HG02623 (cell line): Measurements from ENCODE around the gene SDCCAG8.

Experiments used
- ATAC-seq: cut with Tn5 transposase; IDR thresholded peaks from one replicate; pipeline ENCODE4 v1.9.1; 2021; ENCODE audit warnings: moderate library complexity; ENCODE audit not compliant: unreplicated experiment

SDCCAG8 gene

DNA sequence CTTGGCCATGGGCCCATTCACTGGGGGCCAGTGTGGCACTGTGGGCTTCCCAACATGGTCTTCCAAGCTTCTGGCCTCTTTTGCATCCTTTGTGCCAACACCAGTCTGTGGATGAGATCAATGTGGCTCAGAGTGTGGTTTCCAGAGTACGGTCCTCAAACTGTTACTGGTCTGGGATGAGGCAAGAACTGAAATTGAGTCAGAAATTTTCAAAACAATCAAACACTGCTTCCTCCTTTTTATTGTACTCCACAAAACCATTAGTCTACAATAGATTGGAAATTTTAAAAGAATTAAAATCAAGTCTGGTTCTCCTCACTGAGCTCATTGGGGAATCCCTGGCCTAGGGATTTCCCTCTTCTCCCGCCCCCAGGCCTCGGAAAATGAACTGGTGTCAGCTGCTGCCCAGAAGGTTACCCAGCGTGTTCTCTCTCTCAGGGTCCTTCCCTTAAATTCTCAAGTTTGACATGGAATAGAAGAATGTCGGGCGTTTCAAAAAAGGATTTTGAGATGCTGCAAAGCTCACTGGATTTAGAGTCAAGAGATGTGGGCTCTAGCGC, 222.0 kb downstream of the SDCCAG8 start:
- no peak for ATAC-seq

DNA sequence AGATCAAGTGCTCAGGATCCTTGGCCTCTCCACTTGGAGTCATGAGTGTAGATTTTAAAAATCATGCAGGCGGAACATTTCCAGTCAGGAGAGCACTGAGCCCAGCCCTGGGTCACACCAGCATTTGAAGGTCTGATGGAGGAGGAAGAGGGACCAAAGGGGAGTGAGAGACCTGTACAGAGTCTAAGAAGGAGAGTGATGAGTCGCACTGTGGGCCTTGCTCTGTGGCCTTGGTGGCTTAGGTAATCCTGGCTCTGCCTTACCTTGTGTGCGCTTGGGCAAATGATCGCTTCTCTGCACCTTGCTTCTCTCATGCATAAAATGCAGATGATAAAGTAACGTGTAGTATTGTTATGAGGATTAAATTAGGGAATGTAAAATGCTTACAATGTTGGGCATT, 225.3 kb downstream of the SDCCAG8 start:
- no peak for ATAC-seq

DNA sequence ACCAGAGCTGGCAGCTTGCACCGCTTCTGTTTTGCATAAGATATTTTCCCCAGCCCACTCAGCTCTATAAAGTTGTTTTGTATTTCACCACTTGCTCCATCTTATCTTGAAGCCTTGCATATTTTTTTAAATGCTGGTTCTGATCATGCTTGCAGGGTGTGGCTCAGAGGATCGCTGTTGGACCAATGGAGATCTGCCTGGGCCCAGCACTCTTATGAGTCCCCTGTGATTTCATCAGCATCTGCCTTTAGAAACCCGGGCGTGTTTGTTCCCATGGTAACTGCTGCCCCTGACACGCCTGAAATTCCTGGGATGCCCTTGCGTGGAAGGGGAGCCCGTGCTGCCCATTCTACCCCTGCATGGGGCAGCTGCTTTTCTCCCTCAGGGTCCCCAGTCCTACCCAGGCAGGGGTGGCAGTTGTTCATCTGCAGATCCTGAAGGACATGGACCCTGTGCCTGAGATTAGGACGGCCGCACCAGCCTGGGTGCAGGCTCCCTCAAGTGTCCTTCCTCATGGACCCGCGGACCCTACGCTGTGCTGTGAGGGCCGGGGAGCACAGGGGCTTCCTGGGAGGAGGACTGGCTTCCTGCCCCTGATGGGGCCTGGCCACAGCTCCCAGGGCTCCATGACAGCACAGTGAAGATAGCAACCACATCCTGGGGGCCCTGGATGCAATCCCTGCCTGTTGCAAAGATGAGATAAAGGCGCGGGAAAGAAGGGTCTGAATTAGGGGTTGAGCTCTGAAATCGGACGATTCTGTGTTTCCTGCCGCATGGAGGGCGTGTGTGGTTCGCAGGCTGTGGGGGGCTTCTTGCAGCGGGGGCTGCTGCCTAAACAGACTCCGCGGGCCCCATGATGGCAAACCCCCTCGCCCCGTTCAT, 226.5 kb downstream of the SDCCAG8 start:
- ATAC-seq, result no peak

DNA sequence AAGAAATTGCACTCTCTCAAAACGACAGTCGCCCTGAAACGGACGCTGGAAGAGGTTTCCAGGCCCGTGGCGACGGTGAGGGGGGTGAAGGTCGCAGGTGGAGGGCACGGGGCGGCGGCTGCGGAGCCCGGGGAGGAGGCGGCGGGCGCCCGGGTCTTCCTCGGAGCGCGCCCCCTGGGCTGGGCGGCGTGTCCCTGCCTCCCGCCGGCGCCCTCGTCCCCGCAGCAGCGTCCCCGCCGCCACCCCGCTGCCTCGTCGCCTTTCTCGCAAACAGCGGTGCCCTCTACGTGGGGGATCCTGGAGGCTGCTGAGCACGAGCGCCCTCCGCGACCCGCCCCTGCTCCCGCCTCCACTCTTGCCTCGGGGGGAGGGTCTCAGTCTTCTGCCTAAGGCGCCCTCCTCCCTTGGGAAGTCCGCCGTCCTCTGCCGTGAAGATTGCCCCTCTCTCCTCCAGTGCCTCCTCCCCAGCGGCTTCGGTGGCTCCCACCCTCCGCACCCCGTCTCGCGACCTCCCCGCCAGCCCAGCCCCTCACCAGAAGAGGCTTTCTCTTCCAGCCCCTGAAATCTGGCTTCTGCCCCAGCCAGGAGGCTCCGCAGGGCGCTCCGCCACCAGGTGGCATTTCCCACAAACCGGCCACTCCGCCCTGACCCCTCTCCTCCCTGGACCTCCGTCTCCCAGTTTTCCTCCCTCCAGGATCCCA, 227.4 kb downstream of the SDCCAG8 start:
- ATAC-seq, result no peak

DNA sequence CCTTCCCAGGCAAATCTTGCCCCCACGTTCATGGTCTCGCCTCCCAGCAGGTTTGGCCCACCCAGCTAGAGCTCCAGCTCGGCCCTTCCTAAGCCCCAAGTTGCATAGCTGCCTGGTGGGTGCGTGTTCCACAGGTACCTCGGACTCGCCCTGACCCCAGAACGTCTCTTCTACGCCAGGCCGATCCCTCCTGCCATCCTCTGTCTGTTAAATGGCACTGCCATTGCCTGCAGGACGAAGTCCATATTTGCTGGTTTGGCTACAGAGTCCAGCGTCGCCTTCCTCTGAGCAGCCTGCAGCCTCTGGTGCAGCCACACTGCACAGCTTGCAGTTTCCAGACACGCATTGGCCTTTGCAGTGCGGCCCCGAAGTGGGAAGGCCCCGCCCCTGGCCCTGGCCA, 228.1 kb downstream of the SDCCAG8 start:
- no peak for ATAC-seq

DNA sequence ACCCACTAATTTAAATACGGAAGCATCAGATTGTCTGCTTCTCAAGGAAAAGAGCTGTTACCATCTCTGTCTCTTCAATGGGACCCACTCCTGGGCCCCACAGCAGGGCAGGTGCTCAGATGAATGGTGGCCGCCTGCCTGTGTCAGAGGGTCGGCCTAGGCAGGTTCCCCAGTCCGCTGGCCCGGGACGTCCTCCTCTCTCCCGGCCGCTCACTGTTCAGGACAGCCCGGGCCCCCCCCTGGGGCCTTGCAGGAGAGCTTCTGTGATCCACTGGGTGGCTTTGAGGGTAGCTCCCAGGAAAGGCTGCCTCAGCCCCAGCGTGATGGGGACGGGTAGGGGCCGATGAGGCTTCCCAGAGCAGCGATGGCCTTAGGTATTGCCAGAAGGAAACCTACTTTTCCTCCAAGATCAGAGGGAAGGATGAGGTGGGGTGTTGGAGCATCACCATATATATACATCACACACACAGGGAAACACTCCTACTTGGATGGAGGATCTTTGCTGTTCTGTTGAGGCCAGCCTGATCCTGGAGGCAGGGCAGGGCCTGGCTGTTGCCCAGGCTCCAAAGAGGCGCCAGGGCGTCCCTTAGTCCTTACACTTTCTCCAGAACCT, 231.3 kb downstream of the SDCCAG8 start:
- ATAC-seq, result no peak

DNA sequence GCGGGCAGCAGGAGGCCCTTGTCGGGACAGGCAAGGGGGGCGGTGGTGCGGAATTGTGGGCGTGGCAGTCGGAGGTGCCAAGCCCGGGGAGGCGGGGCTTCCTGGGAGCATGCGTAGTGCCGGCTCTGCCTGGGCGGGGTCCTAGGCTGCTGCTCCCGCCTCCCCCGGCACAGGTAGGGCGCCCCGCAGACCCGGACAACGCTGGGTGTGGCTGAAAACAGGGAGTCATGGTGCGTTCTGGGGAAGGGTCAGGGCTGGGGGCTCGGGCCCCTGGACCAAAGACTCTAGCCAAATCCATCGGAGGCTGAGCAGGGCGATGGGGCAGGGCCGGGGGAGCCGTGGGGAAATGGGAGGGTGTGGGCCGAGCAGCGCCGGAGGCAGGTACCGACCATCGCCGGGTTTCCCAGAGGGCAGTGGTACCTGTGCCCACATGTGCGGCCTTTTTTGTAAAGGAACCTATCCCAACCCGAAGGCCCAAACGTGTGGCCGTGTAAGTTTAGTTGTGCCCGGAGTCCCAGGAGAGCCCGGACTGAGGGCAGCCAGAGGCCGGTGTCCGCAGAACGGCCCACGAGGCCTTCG, 231.9 kb downstream of the SDCCAG8 start:
- ATAC-seq, result no peak

DNA sequence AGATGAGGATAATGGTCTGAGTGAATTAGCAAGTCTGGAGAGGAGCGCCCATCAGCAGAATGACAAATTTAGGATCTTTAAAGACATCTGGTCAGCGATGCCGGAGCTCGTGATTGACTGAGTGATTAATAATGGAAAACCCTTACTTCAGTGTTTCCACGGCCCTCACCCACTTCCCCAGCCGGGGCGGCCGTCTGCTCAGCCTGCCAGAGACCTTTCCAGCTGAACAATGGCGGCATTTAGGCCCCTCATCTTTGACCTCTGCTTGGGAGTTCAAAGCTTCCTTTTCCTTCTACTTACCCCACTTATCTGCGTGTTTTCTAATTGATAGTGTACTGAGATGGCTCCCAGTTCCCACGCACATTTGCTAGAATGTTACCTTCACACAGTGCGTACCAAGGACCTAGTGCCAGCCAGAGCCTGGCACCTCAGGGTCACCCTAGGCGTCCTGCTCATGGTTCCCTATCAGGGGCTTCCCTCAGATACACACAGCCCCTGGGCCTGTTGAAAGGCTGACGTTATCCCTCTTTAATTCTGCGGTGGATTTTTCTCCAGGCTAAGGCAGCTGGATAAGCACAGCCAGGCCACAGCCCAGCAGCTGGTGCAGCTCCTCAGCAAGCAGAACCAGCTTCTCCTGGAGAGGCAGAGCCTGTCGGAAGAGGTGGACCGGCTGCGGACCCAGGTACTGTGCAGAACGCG, 232.8 kb downstream of the SDCCAG8 start:
- ATAC-seq, result no peak

DNA sequence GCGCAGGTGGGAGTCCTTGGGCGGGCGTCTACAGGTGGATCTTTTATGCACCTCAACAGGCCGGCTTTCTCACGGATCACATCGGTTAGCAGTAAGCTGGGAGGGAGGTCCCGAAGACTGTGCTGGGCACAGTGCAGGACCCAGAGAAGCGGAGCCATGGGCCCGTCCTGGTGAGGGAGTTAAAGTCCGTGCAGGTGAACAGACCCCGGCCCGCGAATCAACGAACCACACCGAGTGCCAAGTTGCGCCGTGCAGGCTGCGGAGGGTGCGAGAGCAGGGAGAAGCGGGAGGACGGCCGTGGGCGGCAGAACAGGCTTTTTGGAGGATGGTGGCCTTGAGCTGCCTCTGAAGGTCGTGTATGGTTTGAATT, 233.3 kb downstream of the SDCCAG8 start:
- no peak for ATAC-seq

DNA sequence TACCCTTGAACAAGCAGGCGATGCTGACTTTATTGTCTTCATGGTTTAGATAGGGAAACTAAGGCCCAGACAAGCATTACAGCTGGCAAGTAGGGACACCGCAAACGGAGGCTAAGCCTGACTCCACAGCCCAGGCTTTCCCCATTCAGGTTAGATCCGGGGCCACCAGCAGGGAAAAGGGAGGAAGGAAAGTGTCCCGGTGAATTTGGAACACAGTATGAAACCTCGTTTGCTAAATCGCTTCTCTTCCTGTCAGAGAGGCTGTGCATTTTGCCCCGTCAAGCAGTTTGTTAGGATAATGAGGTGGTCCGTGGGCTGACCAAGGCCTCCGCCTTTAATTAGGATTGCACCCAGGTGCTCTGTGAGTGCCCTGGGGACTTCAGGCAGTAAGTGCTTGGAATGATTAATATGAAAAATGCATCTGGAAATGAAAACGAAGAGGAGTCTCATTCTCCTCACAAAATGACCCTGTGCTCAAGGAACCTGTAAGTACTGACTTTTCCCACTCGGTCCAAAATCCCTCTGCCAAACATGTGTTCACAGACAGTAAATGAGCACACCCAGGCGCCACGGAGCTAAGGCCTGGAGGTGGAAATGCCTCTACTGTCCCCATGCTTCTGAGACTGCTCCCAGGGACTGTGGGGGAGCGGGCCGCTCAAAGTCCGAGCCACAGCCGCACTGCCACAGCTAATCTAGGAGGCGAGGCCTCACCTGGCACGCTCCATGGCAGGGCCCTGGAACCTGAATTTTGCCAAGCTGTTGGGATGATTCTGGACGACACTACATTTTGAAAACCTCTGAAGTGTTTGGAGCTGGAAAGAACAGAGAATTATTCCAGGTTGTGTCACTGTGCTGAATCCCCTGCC, 234.1 kb downstream of the SDCCAG8 start:
- no peak for ATAC-seq

DNA sequence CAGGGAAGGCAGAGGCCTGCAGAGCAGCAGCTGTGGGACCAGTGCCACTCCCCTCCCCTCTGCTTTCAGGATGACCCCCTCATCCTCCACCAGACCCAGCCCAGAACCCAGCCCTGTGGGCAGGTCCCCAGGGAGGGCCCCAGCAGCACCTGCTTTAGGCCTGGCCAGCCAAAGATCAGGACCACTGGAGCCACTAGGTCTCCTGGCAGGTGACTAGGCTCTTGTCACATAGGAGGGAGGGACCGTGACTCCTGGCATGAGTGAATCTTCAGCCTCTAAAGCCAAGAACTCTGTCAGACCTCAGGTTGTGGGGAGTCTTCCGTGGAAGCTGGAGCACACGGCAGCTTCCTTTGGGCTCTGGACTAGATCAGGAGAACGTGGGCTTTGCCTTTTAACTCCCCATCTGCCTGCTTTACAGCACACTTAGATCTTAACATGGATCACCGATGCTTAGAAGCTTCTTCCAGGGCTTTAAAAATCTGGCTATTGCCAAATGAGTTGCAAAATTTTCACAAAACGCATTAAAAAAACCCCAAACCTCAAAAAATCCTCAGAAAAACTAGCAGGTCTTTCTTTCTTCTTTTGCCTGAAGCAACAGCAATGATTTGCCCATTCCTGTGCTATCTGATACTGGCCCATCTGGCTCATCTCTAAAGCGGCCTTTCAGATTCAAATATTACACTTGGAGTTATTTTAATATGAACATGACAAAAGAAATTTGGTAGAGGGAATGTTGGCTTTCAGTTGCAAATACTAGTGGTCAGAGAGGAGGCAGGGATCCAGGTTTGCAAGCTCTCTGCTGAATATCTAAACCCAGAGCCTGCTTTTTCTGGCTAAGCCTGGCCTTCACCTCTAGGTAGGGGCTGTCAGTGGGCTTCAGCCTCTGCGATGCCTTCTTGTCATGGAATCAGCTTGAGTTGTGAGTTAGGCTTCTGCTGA, 235.2 kb downstream of the SDCCAG8 start:
- no peak for ATAC-seq

DNA sequence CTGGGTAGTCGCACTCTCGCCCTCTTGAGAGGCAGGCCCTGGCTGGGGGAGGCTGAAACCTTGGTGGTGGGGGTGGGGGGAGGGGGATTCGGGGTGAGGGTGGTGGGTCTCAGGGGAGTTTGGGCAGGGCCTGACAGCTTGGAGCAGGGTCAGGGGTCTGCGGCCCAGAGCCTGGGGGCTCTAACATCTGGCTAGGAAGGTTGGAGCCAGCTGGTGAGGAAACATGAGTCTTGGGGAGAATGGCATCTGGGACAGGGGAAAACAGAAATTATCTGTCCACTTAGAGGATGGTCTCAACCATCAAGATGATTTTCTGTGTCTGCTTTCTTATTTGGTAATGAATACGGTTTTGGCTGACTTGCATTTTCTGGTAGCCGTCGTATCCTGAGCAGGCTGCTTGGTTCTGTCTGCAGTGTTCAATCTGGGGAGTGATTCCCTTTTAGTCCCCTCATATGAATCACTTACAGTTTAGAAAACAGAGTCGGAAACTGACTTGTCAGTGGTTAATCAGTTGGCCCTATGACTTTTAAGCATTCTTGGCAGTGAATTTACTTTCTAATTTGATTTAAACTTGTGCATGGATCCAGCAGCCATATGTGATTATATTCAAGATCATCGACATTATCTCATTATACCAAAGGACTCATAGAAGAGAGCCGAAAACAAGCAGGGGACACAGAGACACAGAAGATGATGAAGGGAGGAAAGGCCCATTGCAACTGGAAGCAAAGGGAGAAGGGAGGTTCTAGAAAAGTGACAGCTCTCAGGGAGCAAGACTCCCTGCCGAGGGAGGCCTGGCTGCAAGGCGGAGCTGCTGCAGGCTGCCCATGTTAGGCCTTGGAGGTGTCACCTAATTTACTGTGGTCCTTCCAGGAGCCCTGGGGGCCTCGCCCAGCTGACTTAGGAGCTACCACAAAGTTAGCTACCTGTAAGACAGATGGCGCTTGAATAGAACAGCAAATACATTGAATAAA, 237.6 kb downstream of the SDCCAG8 start:
- no peak for ATAC-seq

DNA sequence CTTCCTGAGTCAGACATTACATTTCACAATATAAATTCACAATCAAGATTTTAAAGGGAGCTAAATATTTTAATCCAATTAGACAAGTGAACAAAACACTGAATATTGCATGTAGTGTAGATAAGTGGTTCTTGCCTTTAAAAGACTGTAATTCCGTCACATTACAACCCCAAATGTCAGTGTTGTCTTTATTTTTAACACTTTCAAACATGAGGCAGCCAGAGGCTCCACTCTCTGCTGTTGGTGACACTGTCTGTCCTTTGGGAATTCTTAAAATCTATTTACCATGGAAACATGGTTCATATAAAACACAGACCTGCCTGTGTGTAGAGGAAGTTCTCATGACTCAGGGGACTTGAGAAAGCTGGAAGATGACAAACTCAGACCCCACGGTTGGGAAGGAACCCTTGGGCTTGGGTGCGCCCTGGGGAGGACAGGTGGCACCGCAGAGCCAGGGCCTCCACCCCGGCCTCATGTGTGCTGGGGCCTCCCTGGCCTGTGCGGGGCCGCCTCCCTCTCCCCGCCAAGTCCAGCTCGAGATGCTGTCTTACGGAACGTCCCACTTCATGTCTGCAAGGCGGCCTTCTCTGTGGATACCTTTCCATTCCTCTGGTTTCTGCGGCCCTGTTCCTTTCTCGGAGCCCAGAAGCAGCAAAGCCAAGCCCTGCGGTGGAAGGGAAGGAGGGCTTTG, 239.0 kb downstream of the SDCCAG8 start:
- ATAC-seq, result no peak

DNA sequence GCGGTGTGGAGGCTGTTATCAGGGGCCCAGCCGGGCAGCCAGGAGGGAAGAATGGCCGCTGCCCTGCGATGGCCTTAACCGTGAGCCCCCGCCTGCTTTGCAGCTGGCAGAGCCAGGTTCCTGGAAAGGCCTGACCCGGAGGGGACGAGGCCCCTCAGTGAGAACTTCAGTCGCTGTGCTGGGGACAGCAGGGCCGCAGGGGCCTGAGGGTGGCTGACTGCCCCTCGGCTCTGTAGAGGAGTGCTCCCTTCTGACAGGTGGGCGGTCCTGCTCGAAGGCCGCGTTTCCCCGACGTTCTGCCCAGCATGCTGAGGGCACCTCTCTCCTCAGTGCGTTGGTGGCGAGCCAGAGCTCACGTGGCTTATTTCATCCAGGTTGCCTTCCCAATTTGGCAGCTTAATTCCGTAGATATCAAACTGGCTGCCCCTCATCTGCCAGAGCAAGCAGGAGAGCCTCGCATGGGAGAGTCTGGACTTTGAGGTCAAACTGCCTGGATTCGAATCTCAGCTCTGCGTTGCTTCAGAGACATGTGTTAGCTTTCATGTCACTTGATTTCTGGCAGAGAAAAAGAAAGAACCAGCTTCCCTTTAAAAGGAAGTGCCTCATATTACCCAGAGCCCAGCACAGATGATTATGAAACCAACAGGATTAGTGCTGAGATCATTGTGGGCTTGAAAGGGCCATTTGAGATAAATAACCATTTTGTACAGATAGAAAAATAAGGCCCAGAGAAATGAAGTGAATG, 239.8 kb downstream of the SDCCAG8 start:
- no peak for ATAC-seq

DNA sequence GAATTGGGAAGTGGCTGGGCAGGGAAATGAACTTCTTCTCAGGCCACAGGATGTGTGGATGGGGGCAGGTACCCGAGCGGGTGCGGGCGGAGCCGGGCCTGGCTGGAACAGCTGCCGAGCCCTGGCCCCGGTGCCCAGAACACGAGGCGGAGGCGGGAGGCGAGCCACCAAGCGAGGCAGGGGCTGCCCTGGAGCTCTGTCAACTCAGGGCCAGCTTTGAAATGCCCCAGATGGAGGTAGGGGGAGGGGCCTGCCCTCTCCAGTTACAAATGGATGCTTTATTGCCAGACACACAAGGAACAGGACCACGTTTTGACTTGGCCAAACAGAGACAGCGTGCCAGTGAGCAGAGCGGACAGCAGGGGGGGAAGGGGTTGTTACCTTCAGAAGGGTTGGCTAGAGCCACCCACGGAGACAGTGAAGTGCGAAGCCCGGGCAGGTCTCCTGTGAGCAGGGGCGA, 240.4 kb downstream of the SDCCAG8 start:
- no peak for ATAC-seq

DNA sequence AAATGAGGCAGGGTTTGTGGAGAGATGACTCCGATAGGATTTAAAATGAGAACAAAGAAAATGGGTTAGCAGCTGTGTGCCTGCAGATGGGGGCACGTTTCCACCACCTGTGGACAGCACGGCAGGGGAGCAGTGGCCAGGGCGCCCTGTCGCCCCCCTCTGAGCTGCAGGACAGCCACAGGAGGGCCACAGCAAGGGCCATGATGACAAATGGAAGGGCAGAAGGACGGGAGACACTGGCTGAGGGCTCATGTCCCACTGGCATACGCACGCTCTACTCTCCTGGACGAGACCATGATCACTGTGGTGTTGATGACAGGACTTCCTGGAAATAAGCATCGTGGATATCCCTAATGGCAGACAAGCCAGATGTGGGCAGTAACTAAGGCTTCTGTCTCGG, 241.0 kb downstream of the SDCCAG8 start:
- ATAC-seq, result no peak
